Aorta (tissue), 5 donors: ENCODE measurements around the gene TXK. TPM values are rescaled to one million over a fixed set of nuclear protein-coding genes. Genes with fewer than 3 reads are reported as not detected.

ENCODE experiments used
- ATAC-seq: fragments of 200-7000 bp; cut with Tn5 transposase; one replicate; pipeline ENCODE4 v1.9.1; 2022; ENCODE audit warnings: moderate library complexity; ENCODE audit not compliant: low FRiP score
- DNase-seq, 2 donors: peaks; one replicate each; pipeline ENCODE4 v3.0.0-alpha.2; 2020
- H3K27ac ChIP-seq, 2 donors: one replicate each; pipeline ENCODE4 v1.5.1; 2013; ENCODE audit warnings: low read length in 2 of 2, mild to moderate bottlenecking in 2 of 2, moderate library complexity in 2 of 2, control low read depth in 1 of 2, inconsistent platforms in 1 of 2, low read depth in 1 of 2
- H3K27me3 ChIP-seq, 2 donors: one replicate each; pipeline ENCODE4 v1.6.1; 2013; ENCODE audit warnings: control low read depth in 1 of 2, low read length in 1 of 2, mild to moderate bottlenecking in 1 of 2, moderate library complexity in 1 of 2; ENCODE audit not compliant: insufficient read depth in 2 of 2, control insufficient read depth in 1 of 2
- H3K36me3 ChIP-seq, 2 donors: one replicate each; pipeline ENCODE4 v1.6.1; 2013; ENCODE audit warnings: control low read depth in 1 of 2, low read length in 1 of 2, mild to moderate bottlenecking in 1 of 2; ENCODE audit not compliant: insufficient read depth in 2 of 2, control insufficient read depth in 1 of 2
- H3K4me1 ChIP-seq, 2 donors: one replicate each; pipeline ENCODE4 v1.6.1; 2013; ENCODE audit warnings: low read length in 2 of 2, control low read depth in 1 of 2, mild to moderate bottlenecking in 1 of 2, moderate library complexity in 1 of 2; ENCODE audit not compliant: insufficient read depth in 2 of 2, control insufficient read depth in 1 of 2
- H3K4me3 ChIP-seq, 2 donors: one replicate each; pipeline ENCODE4 v1.5.1; 2013; ENCODE audit warnings: low read length in 2 of 2, control low read depth in 1 of 2, mild to moderate bottlenecking in 1 of 2
- H3K9me3 ChIP-seq: one replicate; pipeline ENCODE4 v1.6.1; 2013; ENCODE audit warnings: mild to moderate bottlenecking, low read length; ENCODE audit not compliant: control insufficient read depth
- WGBS, 2 donors: extraction: QIAGEN DNeasy Blood & Tissue Kit; methylation state at CpG; one replicate each; pipeline ENCODE4 v1.1.7; 2013; 5-methylcytosine and 5-hydroxymethylcytosine counted together
- intact Hi-C, 2 donors: fragments of 100-400 bp; cut with DNase I; formaldehyde crosslinking; loops; one replicate each; pipeline versions ENCODE4 v1.14.2 to v1.15.0; 2022
- polyA plus RNA-seq, 2 donors: library from polyadenylated mRNA; stranded (reverse); fragments of 200-250 nt; gene quantifications; one replicate each; pipeline ENCODE4 v1.2.3, GENCODE V29; 2013
- total RNA-seq, 2 donors: library from RNA; stranded (reverse); fragmentation: NEBNext Ultra II Directional; extraction: Animal tissue kit (Norgen Biotek cat#: 25700); gene quantifications; one replicate each; pipeline ENCODE4 v1.2.1, GENCODE V29; 2021
- donor health status: healthy with polysubstance abuse.
- donor health status: Bipolar disorder and iron deficiency.
- donor health status: DM: no; HTN: no; CAD: no.
- donor health status: DM: no; HTN: no; CAD: no.
- donor health status: DM: yes; HTN: yes; CAD: no.

The TXK gene
- total and polyA plus RNA-seq, 4 donors: 0.87 to 6.8 (median 1.8) TPM

- no peak for ATAC-seq
- Histone ChIP-seq H3K9me3 (no peaks in the 10 kb centered on the region), H3K27ac (no peak overlapping the region), H3K4me1 (no peaks in the 10 kb centered on the region), H3K4me3 (no peak overlapping the region), H3K36me3 (no peaks in the 10 kb centered on the region), H3K27me3 (no peaks in the 10 kb centered on the region)
- DNase-seq: no peak
- intact Hi-C loops: no loop called here
Observed at GRCh38 chr4:48033412-48033811, 100.6 kb downstream of the TXK start.

DNA sequence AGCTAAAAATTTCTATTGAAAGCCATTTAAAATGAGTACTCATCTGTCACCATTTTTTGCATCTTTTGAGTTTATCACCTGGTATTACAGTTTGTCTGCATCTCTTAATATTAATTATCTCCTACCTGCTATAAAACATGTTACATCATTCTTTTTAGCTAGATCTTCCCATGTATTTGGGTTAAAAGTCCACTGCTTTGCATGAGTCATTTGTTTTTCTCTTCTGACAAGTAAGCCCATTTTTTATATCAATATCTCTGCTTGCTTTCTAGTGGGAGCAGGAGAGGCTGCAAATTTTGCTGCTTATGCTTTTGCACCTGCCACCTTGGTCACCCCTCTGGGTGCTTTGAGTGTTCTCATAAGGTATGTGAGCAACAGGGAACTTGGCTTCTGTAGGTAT, 101.3 kb downstream of the TXK start:
- Histone ChIP-seq H3K36me3 (no peaks in the 10 kb centered on the region), H3K27ac (no peak overlapping the region), H3K9me3 (no peaks in the 10 kb centered on the region), H3K4me3 (no peak overlapping the region), H3K27me3 (no peaks in the 10 kb centered on the region), H3K4me1 (no peaks in the 10 kb centered on the region)
- intact Hi-C loops: no loop called here
- ATAC-seq (no peak), DNase-seq (no peak)

GRCh38 chr4:48031802-48032525, 102.1 kb downstream of the TXK start:
- H3K4me3 ChIP-seq: no peak overlapping the region
- H3K9me3 ChIP-seq: no peaks in the 10 kb centered on the region
- H3K27me3 ChIP-seq: no peaks in the 10 kb centered on the region
- H3K36me3 ChIP-seq: no peaks in the 10 kb centered on the region
- 14% methylated on average over 12 of the region's 12 CpGs for WGBS, 2 donors
- DNase-seq (no peak), ATAC-seq (no peak)
- no peak overlapping the region for H3K27ac ChIP-seq
- intact Hi-C loops: no loop called here
- H3K4me1 ChIP-seq: no peaks in the 10 kb centered on the region

- 71 to 75% methylated on average over 3 of the region's 3 CpGs for WGBS, 2 donors
- no peaks in the 10 kb centered on the region for H3K4me1 ChIP-seq
- no peaks in the 10 kb centered on the region for H3K36me3 ChIP-seq
- no peak for ATAC-seq
- H3K27ac ChIP-seq: no peak overlapping the region
- H3K27me3 ChIP-seq: no peaks in the 10 kb centered on the region
- intact Hi-C loops: no loop called here
- no peak overlapping the region for H3K4me3 ChIP-seq
- no peak for DNase-seq
- no peaks in the 10 kb centered on the region for H3K9me3 ChIP-seq
Observed at GRCh38 chr4:48030470-48030869, 103.6 kb downstream of the TXK start.

GRCh38 chr4:48028696-48029095, 105.4 kb downstream of the TXK start:
- intact Hi-C loops: no loop called here
- Histone ChIP-seq H3K4me1 (no peaks in the 10 kb centered on the region), H3K27ac (no peak overlapping the region), H3K36me3 (no peaks in the 10 kb centered on the region), H3K9me3 (no peaks in the 10 kb centered on the region), H3K27me3 (no peaks in the 10 kb centered on the region), H3K4me3 (no peak overlapping the region)
- WGBS, 2 donors: 68 to 92% methylated on average over 2 of the region's 2 CpGs
- DNase-seq (no peak), ATAC-seq (no peak)

GRCh38 chr4:48027653-48028052, 106.4 kb downstream of the TXK start:
- intact Hi-C loops: no loop called here
- Histone ChIP-seq H3K36me3 (no peaks in the 10 kb centered on the region), H3K4me3 (no peak overlapping the region), H3K4me1 (no peaks in the 10 kb centered on the region), H3K27me3 (no peaks in the 10 kb centered on the region), H3K9me3 (no peaks in the 10 kb centered on the region), H3K27ac (no peak overlapping the region)
- ATAC-seq: no peak
- DNase-seq: no peak

DNA sequence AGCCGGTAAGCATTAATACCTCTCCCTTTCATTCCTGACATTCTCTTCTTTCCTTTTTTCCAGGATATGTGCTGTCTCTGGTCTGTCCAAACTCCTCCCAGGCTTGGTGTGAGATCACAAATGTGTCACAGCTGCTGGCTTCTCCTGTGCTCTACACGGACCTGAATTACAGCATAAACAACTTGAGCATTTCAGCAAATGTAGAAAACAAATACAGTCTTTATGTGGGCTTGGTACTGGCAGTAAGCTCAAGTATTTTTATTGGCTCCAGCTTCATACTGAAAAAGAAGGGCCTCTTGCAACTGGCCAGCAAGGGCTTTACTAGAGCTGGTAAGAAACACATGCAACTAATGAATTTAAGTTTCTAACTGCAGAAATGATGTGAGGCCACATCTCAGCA, 109.0 kb downstream of the TXK start:
- H3K4me1 ChIP-seq: no peaks in the 10 kb centered on the region
- ATAC-seq: no peak
- no peak overlapping the region for H3K4me3 ChIP-seq
- no peaks in the 10 kb centered on the region for H3K9me3 ChIP-seq
- intact Hi-C loops: no loop called here
- DNase-seq: no peak
- H3K27me3 ChIP-seq: peaks cover 0 to 2% of the 10 kb centered on the region in 2 donors
- no peaks in the 10 kb centered on the region for H3K36me3 ChIP-seq
- no peak overlapping the region for H3K27ac ChIP-seq
- WGBS, 2 donors: 3 to 6% methylated on average over 2 of the region's 2 CpGs

DNA sequence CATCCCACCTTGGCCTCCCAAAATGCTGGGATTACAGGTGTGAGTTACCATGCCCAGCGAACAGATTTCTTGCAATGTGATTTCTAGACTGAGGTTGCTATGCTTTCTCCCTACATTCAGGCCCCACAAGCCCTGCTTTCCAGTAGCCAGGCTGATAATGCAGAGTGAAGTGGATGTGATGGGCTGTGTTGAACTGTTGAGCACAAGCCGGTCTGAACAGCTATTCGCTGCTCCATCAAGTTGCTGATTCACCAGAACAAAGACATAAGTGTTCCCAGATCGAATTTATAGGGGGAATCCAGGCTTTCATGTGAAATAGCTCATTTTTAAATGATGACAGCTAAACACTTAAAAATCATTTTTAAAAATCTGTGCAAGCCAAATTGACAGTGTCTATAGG, 109.5 kb downstream of the TXK start:
- intact Hi-C loops: no loop called here
- no peak for ATAC-seq

DNA sequence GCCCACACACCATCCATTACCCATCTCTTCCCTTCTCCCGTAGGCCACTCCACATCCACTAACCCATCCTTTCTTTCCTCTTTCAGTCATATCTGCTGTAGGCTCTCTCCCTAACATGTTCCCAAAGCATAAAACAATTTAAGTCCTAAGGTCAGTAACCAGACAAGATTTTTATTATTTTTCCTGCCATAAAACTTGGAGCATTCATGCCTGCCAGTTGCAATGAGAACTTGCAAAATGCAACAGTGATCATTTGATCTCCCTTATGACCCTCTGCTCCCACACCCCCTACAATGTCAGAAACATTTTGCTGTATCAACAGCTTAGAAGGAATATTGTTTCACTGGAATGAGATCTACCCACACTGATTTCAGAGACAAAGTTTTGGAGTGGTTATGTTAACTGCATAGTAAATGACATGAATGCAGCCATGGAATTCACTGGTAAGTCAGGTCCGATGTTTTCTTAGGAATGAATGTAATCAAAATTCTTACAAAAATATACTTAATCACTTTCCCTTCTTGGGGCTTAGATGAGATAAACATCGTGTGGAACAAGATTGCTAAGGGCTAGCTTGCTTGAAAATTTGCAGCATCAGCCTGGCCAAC, 111.8 kb downstream of the TXK start:
- DNase-seq (no peak), ATAC-seq (no peak)
- intact Hi-C loops: no loop called here
- Histone ChIP-seq H3K36me3 (no peaks in the 10 kb centered on the region), H3K27ac (no peak overlapping the region), H3K27me3 (peaks cover 0 to 2% of the 10 kb centered on the region in 2 donors), H3K4me1 (no peaks in the 10 kb centered on the region), H3K4me3 (no peak overlapping the region), H3K9me3 (no peaks in the 10 kb centered on the region)
- 40 to 50% methylated on average over 3 of the region's 3 CpGs for WGBS, 2 donors

More for the DNA sequence above, 109.5 kb downstream of the TXK start:
- no peaks in the 10 kb centered on the region for H3K36me3 ChIP-seq
- no peak overlapping the region for H3K4me3 ChIP-seq
- H3K4me1 ChIP-seq: no peaks in the 10 kb centered on the region
- H3K9me3 ChIP-seq: no peaks in the 10 kb centered on the region
- WGBS, 2 donors: 85 to 87% methylated on average over 4 of the region's 4 CpGs
- H3K27me3 ChIP-seq: peaks cover 0 to 2% of the 10 kb centered on the region in 2 donors
- no peak overlapping the region for H3K27ac ChIP-seq
- DNase-seq: no peak
